Adipose tissue (tissue), 3 donors: ENCODE results near the gene HMGN3. TPM values are rescaled to one million over a fixed set of nuclear protein-coding genes. Genes with fewer than 3 reads are reported as not detected.
"Not testable (repeated sequence)": the region's sequence is repeated elsewhere in the genome, so short reads cannot be mapped to it uniquely, and the experiment has no call there.

ENCODE experiments used
- H3K27ac ChIP-seq: one replicate; pipeline ENCODE4 v1.5.1; 2013; ENCODE audit warnings: low read depth, low read length
- WGBS, 3 donors: extraction: QIAGEN DNeasy Blood & Tissue Kit; methylation state at CpG; one replicate each; pipeline ENCODE4 v1.1.7; 2013; 5-methylcytosine and 5-hydroxymethylcytosine counted together
- polyA plus RNA-seq, 3 donors: library from polyadenylated mRNA; stranded (reverse); fragments of 200-250 nt; gene quantifications; one replicate each; pipeline ENCODE4 v1.2.3, GENCODE V29; 2013
- donor health status: healthy with polysubstance abuse.
- donor health status: Bipolar disorder and iron deficiency.
- donor health status: healthy.

The HMGN3 gene
- polyA plus RNA-seq = 100 to 1,000 TPM in 1 of 3 donors, 10 to 100 TPM in 2; 51.7 to 146 (median 85.5) TPM

- WGBS, 3 donors = 2 to 3% (median 2%) methylated on average over 51 of the region's 51 CpGs
These were observed at the start of gene HMGN3 for GRCh38 chr6:79234150-79235022. Gene HMGN3, minus strand, starts transcription at chr6:79234682.

GRCh38 chr6:79280756-79281155 is 46.3 kb upstream of the HMGN3 start:
- 82 to 92% (median 87%) methylated on average over 1 of the region's 1 CpG for WGBS, 3 donors
- H3K27ac ChIP-seq = no peak overlapping the region

More at GRCh38 chr6:79234150-79235022, at the start of gene HMGN3:
- H3K27ac ChIP-seq = no peak within 1 kb of the TSS

- H3K27ac ChIP-seq = no peak overlapping the region
These were observed 42.6 kb upstream of the HMGN3 start for GRCh38 chr6:79277109-79277508.

- WGBS, 3 donors = 0 to 28% (median 2%) methylated on average over 3 of the region's 3 CpGs
- no peak overlapping the region for H3K27ac ChIP-seq
These were observed 35.4 kb upstream of the HMGN3 start for GRCh38 chr6:79269877-79270276.

GRCh38 chr6:79267128-79267527 is 32.6 kb upstream of the HMGN3 start:
- 88 to 91% (median 90%) methylated on average over 1 of the region's 1 CpG for WGBS, 3 donors
- no peak overlapping the region for H3K27ac ChIP-seq

GRCh38 chr6:79266051-79266450 is 31.6 kb upstream of the HMGN3 start:
- no peak overlapping the region for H3K27ac ChIP-seq

- H3K27ac ChIP-seq = no peak overlapping the region
These were observed 28.9 kb upstream of the HMGN3 start for GRCh38 chr6:79263359-79263758.

- WGBS, 3 donors = 72 to 82% (median 73%) methylated on average over 5 of the region's 5 CpGs
- no peak overlapping the region for H3K27ac ChIP-seq
These were observed 27.2 kb upstream of the HMGN3 start for GRCh38 chr6:79261666-79262065.

GRCh38 chr6:79260772-79261171 is 26.3 kb upstream of the HMGN3 start:
- 86 to 92% (median 91%) methylated on average over 2 of the region's 2 CpGs for WGBS, 3 donors
- H3K27ac ChIP-seq = no peak overlapping the region

- H3K27ac ChIP-seq = no peak overlapping the region
- 67 to 84% (median 73%) methylated on average over 5 of the region's 5 CpGs for WGBS, 3 donors
These were observed 23.1 kb upstream of the HMGN3 start for GRCh38 chr6:79257381-79258205.

GRCh38 chr6:79256770-79257169 is 22.3 kb upstream of the HMGN3 start:
- H3K27ac ChIP-seq = not testable (repeated sequence)
- 80 to 81% (median 81%) methylated on average over 10 of the region's 10 CpGs for WGBS, 3 donors

- 90 to 96% (median 94%) methylated on average over 3 of the region's 3 CpGs for WGBS, 3 donors
- not testable (repeated sequence) for H3K27ac ChIP-seq
These were observed 20.6 kb upstream of the HMGN3 start for GRCh38 chr6:79255086-79255485.

- WGBS, 3 donors = 83 to 93% (median 84%) methylated on average over 2 of the region's 2 CpGs
These were observed 16.1 kb upstream of the HMGN3 start for GRCh38 chr6:79250559-79250958.

GRCh38 chr6:79250107-79250514 is 15.6 kb upstream of the HMGN3 start:
- 56 to 63% (median 61%) methylated on average over 2 of the region's 2 CpGs for WGBS, 3 donors

More at GRCh38 chr6:79250559-79250958, 16.1 kb upstream of the HMGN3 start:
- H3K27ac ChIP-seq = no peak overlapping the region

GRCh38 chr6:79249136-79249535 is 14.7 kb upstream of the HMGN3 start:
- 81 to 94% (median 86%) methylated on average over 2 of the region's 2 CpGs for WGBS, 3 donors
- no peak overlapping the region for H3K27ac ChIP-seq

More at GRCh38 chr6:79250107-79250514, 15.6 kb upstream of the HMGN3 start:
- H3K27ac ChIP-seq = no peak overlapping the region

GRCh38 chr6:79246891-79247290 is 12.4 kb upstream of the HMGN3 start:
- no peak overlapping the region for H3K27ac ChIP-seq

- WGBS, 3 donors = 81 to 96% (median 81%) methylated on average over 2 of the region's 2 CpGs
- no peak overlapping the region for H3K27ac ChIP-seq
These were observed 6.7 kb upstream of the HMGN3 start for GRCh38 chr6:79241228-79241627.

- WGBS, 3 donors = 51 to 70% (median 58%) methylated on average over 1 of the region's 1 CpG
- H3K27ac ChIP-seq = no peak overlapping the region
These were observed 6.0 kb upstream of the HMGN3 start for GRCh38 chr6:79240509-79240908.

GRCh38 chr6:79239536-79240168 is 5.2 kb upstream of the HMGN3 start:
- H3K27ac ChIP-seq = no peak overlapping the region
- 86 to 90% (median 88%) methylated on average over 6 of the region's 6 CpGs for WGBS, 3 donors
